Gastroesophageal sphincter (tissue), 4 donors: ENCODE results near the gene ADORA1. TPM values are rescaled to one million over a fixed set of nuclear protein-coding genes. Genes with fewer than 3 reads are reported as not detected.

Experiments
- ATAC-seq: fragments of 150-250 bp; one replicate; pipeline ENCODE4 v1.9.1; 2016; ENCODE audit warnings: mild to moderate bottlenecking, moderate library complexity
- H3K27ac ChIP-seq, 4 donors: fragments of 200-600 bp; sonication (generic) in 3 of 4; 1 replicate in 3 of 4; 2 replicates in 1 of 4; pipeline ENCODE4 v1.5.1; 2016 to 2019
- H3K27me3 ChIP-seq: fragments of 200-600 bp; sonication (generic); one replicate; pipeline ENCODE4 v1.5.1; 2019
- H3K36me3 ChIP-seq, 2 donors: fragments of 200-600 bp; sonication (generic); one replicate each; pipeline ENCODE4 v1.5.1; 2019; ENCODE audit warnings: control low read depth in 1 of 2
- H3K4me1 ChIP-seq, 3 donors: fragments of 200-600 bp; sonication (generic); 1 replicate in 2 of 3; 2 replicates in 1 of 3; pipeline ENCODE4 v1.5.1; 2016 to 2019; ENCODE audit warnings: control low read depth in 2 of 3
- H3K4me3 ChIP-seq, 2 donors: fragments of 200-600 bp; sonication (generic); one replicate each; pipeline ENCODE4 v1.5.1; 2019; ENCODE audit warnings: mild to moderate bottlenecking in 1 of 2, moderate library complexity in 1 of 2
- H3K9me3 ChIP-seq, 3 donors: fragments of 200-600 bp; sonication (generic); one replicate each; pipeline ENCODE4 v1.5.1; 2017 to 2019; ENCODE audit warnings: control low read depth in 2 of 3
- EP300 ChIP-seq: sonication (generic); formaldehyde crosslinking; IDR thresholded peaks from one replicate; pipeline ENCODE4 v1.6.1; 2017; ENCODE audit warnings: antibody characterized with exemption, mild to moderate bottlenecking
- POLR2A ChIP-seq, 2 donors: fragments of 450-650 bp; IDR thresholded peaks; one replicate each; pipeline ENCODE4 v1.6.1; 2017; ENCODE audit warnings: antibody characterized with exemption in 2 of 2, mild to moderate bottlenecking in 2 of 2, moderate library complexity in 1 of 2
- POLR2AphosphoS5 ChIP-seq: sonication (generic); formaldehyde crosslinking; IDR thresholded peaks from one replicate; pipeline ENCODE4 v1.6.1; 2017; ENCODE audit warnings: antibody characterized with exemption
- WGBS, 2 donors: methylation state at CpG; one replicate each; pipeline ENCODE4 v1.1.5; 2018; ENCODE audit warnings: low coverage in 1 of 2; 5-methylcytosine and 5-hydroxymethylcytosine counted together
- total RNA-seq, 4 donors: library from RNA; depleted of rRNA; stranded (reverse); fragments of >200 nt; gene quantifications; one replicate each; pipeline ENCODE4 v1.1.0, GENCODE V29; 2016
- TF ChIP-seq, protein P1 (sequence below), 4 experiments: fragments of 200-600 bp in 2 of 4; fragments of 450-650 bp in 2 of 4; sonication (generic) in 1 of 4; IDR thresholded peaks; one replicate each; pipeline ENCODE4 v1.5.1; 2017 to 2019; ENCODE audit warnings: antibody characterized with exemption in 4 of 4, mild to moderate bottlenecking in 2 of 4, moderate library complexity in 2 of 4

Gene ADORA1
- total RNA-seq, 4 donors from 2014 or later = 0.16 to 2.7 (median 0.33) TPM

DNA sequence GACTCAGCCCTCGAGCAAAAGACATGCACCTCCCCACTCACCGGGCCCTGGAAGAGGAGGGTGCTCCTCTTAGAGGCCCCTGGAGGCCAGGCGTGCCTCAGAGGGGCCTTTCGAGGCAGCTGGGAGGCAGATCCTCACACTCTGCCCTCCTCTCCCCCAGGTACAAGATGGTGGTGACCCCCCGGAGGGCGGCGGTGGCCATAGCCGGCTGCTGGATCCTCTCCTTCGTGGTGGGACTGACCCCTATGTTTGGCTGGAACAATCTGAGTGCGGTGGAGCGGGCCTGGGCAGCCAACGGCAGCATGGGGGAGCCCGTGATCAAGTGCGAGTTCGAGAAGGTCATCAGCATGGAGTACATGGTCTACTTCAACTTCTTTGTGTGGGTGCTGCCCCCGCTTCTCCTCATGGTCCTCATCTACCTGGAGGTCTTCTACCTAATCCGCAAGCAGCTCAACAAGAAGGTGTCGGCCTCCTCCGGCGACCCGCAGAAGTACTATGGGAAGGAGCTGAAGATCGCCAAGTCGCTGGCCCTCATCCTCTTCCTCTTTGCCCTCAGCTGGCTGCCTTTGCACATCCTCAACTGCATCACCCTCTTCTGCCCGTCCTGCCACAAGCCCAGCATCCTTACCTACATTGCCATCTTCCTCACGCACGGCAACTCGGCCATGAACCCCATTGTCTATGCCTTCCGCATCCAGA is 37.7 kb downstream of the ADORA1 start:
- no peaks in the 10 kb centered on the region for H3K4me1 ChIP-seq
- H3K27ac ChIP-seq = no peak overlapping the region
- H3K9me3 ChIP-seq = no peaks in the 10 kb centered on the region
- no peak for ATAC-seq
- no peak for TF ChIP-seq POLR2A (IDR thresholded peaks at IDR 0.05)
- TF ChIP-seq POLR2AphosphoS5 = no peak
- TF ChIP-seq EP300 = no peak
- TF ChIP-seq, protein P1, sequence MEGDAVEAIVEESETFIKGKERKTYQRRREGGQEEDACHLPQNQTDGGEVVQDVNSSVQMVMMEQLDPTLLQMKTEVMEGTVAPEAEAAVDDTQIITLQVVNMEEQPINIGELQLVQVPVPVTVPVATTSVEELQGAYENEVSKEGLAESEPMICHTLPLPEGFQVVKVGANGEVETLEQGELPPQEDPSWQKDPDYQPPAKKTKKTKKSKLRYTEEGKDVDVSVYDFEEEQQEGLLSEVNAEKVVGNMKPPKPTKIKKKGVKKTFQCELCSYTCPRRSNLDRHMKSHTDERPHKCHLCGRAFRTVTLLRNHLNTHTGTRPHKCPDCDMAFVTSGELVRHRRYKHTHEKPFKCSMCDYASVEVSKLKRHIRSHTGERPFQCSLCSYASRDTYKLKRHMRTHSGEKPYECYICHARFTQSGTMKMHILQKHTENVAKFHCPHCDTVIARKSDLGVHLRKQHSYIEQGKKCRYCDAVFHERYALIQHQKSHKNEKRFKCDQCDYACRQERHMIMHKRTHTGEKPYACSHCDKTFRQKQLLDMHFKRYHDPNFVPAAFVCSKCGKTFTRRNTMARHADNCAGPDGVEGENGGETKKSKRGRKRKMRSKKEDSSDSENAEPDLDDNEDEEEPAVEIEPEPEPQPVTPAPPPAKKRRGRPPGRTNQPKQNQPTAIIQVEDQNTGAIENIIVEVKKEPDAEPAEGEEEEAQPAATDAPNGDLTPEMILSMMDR (IDR thresholded peaks at IDR 0.05) = no peak
- no peak overlapping the region for H3K4me3 ChIP-seq
- 93 to 98% methylated on average over 7 to 13 of the region's 28 CpGs for WGBS, 2 donors
- peaks cover 16% of the 10 kb centered on the region for H3K27me3 ChIP-seq
- no peaks in the 10 kb centered on the region for H3K36me3 ChIP-seq

DNA sequence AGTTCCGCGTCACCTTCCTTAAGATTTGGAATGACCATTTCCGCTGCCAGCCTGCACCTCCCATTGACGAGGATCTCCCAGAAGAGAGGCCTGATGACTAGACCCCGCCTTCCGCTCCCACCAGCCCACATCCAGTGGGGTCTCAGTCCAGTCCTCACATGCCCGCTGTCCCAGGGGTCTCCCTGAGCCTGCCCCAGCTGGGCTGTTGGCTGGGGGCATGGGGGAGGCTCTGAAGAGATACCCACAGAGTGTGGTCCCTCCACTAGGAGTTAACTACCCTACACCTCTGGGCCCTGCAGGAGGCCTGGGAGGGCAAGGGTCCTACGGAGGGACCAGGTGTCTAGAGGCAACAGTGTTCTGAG is 38.3 kb downstream of the ADORA1 start:
- TF ChIP-seq, protein P1 (IDR thresholded peaks at IDR 0.05) = no peak
- TF ChIP-seq POLR2A (IDR thresholded peaks at IDR 0.05) (no peak), EP300 (no peak), POLR2AphosphoS5 (no peak)
- ATAC-seq = no peak
- no peak overlapping the region for H3K4me3 ChIP-seq
- H3K27me3 ChIP-seq = peaks cover 16% of the 10 kb centered on the region
- WGBS, 2 donors = 93% methylated on average over 3 of the region's 8 CpGs; no CpG with 5 or more reads in 1 of the 2 donors
- H3K27ac ChIP-seq = no peak overlapping the region
- H3K4me1 ChIP-seq = no peaks in the 10 kb centered on the region
- H3K36me3 ChIP-seq = no peaks in the 10 kb centered on the region
- H3K9me3 ChIP-seq = no peaks in the 10 kb centered on the region

DNA sequence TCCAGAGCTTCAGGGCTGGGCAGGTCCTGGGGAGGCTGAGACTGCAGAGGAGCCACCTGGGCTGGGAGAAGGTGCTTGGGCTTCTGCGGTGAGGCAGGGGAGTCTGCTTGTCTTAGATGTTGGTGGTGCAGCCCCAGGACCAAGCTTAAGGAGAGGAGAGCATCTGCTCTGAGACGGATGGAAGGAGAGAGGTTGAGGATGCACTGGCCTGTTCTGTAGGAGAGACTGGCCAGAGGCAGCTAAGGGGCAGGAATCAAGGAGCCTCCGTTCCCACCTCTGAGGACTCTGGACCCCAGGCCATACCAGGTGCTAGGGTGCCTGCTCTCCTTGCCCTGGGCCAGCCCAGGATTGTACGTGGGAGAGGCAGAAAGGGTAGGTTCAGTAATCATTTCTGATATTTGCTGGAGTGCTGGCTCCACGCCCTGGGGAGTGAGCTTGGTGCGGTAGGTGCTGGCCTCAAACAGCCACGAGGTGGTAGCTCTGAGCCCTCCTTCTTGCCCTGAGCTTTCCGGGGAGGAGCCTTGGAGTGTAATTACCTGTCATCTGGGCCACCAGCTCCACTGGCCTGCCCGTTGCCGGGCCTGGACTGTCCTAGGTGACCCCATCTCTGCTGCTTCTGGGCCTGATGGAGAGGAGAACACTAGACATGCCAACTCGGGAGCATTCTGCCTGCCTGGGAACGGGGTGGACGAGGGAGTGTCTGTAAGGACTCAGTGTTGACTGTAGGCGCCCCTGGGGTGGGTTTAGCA is 38.8 kb downstream of the ADORA1 start:
- Histone ChIP-seq H3K4me3 (no peak overlapping the region), H3K4me1 (no peaks in the 10 kb centered on the region), H3K36me3 (no peaks in the 10 kb centered on the region), H3K9me3 (no peaks in the 10 kb centered on the region), H3K27me3 (peaks cover 16% of the 10 kb centered on the region), H3K27ac (no peak overlapping the region)
- 90% methylated on average over 2 of the region's 14 CpGs; no CpG with 5 or more reads in 1 of the 2 donors for WGBS, 2 donors
- ATAC-seq = no peak
- no peak for TF ChIP-seq POLR2A (IDR thresholded peaks at IDR 0.05)
- no peak for TF ChIP-seq EP300
- TF ChIP-seq, protein P1 (IDR thresholded peaks at IDR 0.05) = no peak
- TF ChIP-seq POLR2AphosphoS5 = no peak

DNA sequence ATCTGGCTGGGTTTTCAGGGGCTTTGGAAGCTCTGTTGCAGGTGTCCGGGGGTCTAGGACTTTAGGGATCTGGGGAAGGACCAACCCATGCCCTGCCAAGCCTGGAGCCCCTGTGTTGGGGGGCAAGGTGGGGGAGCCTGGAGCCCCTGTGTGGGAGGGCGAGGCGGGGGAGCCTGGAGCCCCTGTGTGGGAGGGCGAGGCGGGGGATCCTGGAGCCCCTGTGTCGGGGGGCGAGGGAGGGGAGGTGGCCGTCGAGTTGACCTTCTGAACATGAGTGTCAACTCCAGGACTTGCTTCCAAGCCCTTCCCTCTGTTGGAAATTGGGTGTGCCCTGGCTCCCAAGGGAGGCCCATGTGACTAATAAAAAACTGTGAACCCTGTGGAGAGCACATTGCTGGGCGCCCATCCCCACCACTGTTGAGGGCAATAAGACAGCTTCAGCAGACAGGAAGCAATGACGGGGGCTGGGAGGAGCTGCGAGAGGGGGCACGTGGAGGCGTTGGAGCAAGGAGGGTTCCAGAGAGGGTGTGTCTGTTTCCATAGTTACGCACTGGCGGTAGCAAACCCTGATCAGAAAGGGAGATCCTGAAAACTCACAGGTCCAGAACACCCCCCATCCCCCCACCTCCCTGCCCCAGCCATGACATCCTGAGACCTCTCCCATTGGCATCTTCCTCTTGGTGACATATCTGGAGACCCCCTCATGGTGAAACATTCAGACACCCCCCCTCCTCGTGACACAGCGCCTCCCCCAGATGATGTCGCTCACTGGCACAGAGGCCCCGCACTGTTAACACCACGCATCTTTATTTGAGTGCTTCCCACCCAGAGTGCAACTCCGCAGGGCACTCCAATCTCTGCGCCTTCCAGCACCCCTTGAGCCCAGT is 39.7 kb downstream of the ADORA1 start:
- Histone ChIP-seq H3K4me1 (no peaks in the 10 kb centered on the region), H3K27ac (no peak overlapping the region), H3K9me3 (no peaks in the 10 kb centered on the region), H3K4me3 (no peak overlapping the region), H3K27me3 (peaks cover 10% of the 10 kb centered on the region), H3K36me3 (no peaks in the 10 kb centered on the region)
- no peak for ATAC-seq
- WGBS, 2 donors = 20 to 100% methylated on average over 1 to 2 of the region's 23 CpGs
- no peak for TF ChIP-seq EP300
- TF ChIP-seq, protein P1 (IDR thresholded peaks at IDR 0.05) = no peak
- no peak for TF ChIP-seq POLR2AphosphoS5
- no peak for TF ChIP-seq POLR2A (IDR thresholded peaks at IDR 0.05)
